ENCODE measurements around the gene STK32B. TPM values are rescaled to one million over a fixed set of nuclear protein-coding genes. Genes with fewer than 3 reads are reported as not detected.

Gene STK32B
- total and polyA plus RNA-seq, 2 donors (not counting 3 experiments of a cell fraction or from before 2014, with no cell fraction given) = 5.6 to 7.8 TPM

DNA sequence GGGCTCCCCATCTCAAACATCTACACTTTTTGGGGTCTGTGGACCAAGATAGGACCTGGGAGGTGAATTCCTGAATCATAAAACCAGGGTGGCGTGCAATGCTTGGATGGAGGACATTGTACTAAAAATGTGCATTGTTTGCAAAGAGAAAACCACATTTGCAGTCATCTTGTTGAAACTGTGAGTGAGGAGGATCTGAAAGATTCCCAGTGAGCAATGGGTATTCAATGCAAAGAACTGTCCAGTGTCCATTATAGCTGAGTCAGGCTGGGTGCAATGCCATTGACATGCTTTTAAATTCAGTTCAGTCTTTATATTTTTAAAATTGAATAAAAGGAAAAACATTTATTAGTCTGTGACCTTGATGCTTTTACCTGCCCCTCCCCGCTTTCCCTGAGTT lies 215.7 kb downstream of the STK32B start:
- CTCF ChIA-PET = no interaction called here
- H3K4me1 ChIP-seq (ENCODE audit: control insufficient read depth, extremely low read depth, insufficient read depth, low read length) = no peaks in the 10 kb centered on the region
- intact Hi-C loops (cut with micrococcal nuclease) (no loop called here), dilution Hi-C loops (cut with MboI; ENCODE audit: extremely low pct_ligation_motif_present, low sequenced_read_pairs) (no loop called here)
- H3K9me1 ChIP-seq (replicated peaks; ENCODE audit: control insufficient read depth, extremely low read depth, insufficient read depth, low read length) = no peaks in the 10 kb centered on the region
- FAIRE-seq = no peak
- H3K9me3 ChIP-seq (replicated peaks; ENCODE audit: control insufficient read depth, insufficient read depth, low read length) = no peaks in the 10 kb centered on the region
- no peak overlapping the region for H3K27ac ChIP-seq (ENCODE audit: insufficient read depth, low read depth, low read length)
- H3K27me3 ChIP-seq (ENCODE audit: control insufficient read depth in 2 of 2, insufficient read depth in 2 of 2, low read length in 2 of 2) = no peaks in the 10 kb centered on the region
- POLR2A ChIA-PET = no interaction called here
- no peaks in the 10 kb centered on the region for H3K36me3 ChIP-seq (ENCODE audit: control insufficient read depth in 2 of 2, extremely low read depth in 1 of 2, insufficient read depth in 2 of 2, low read length in 2 of 2)
- no peak overlapping the region for H3K4me3 ChIP-seq (replicated peaks in 1 of 3; ENCODE audit: insufficient read depth in 1 of 3, low read depth in 1 of 3, low read length in 3 of 3)
- H3K9ac ChIP-seq (replicated peaks; ENCODE audit: extremely low read depth, insufficient read depth, low read length) = no peak overlapping the region
- H2AFZ ChIP-seq (ENCODE audit: low read depth, low read length) = no peak overlapping the region
- no peaks in the 10 kb centered on the region for H3K79me2 ChIP-seq (ENCODE audit: control insufficient read depth, insufficient read depth, low read length)
- H4K20me1 ChIP-seq (replicated peaks; ENCODE audit: control insufficient read depth, extremely low read depth, insufficient read depth, low read length) = no peaks in the 10 kb centered on the region
- TF ChIP-seq, protein P1, sequence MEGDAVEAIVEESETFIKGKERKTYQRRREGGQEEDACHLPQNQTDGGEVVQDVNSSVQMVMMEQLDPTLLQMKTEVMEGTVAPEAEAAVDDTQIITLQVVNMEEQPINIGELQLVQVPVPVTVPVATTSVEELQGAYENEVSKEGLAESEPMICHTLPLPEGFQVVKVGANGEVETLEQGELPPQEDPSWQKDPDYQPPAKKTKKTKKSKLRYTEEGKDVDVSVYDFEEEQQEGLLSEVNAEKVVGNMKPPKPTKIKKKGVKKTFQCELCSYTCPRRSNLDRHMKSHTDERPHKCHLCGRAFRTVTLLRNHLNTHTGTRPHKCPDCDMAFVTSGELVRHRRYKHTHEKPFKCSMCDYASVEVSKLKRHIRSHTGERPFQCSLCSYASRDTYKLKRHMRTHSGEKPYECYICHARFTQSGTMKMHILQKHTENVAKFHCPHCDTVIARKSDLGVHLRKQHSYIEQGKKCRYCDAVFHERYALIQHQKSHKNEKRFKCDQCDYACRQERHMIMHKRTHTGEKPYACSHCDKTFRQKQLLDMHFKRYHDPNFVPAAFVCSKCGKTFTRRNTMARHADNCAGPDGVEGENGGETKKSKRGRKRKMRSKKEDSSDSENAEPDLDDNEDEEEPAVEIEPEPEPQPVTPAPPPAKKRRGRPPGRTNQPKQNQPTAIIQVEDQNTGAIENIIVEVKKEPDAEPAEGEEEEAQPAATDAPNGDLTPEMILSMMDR (IDR thresholded peaks at IDR 0.05; ENCODE audit: extremely low read depth in 1 of 2, insufficient read depth in 1 of 2, low read depth in 1 of 2, low read length in 2 of 2) = no peak
- TF ChIP-seq POLR2A (IDR thresholded peaks at IDR 0.05; ENCODE audit: low read depth, low read length) (no peak), POLR2AphosphoS5 (IDR thresholded peaks at IDR 0.05; ENCODE audit: insufficient read depth, low read depth, low read length) (no peak), JUN (IDR thresholded peaks at IDR 0.05; ENCODE audit: borderline replicate concordance, insufficient read depth, insufficient read length, low read depth) (no peak), GATA2 (IDR thresholded peaks at IDR 0.05; ENCODE audit: insufficient read depth, insufficient read length, low read depth, low read length) (no peak)
- TF ChIP-seq, protein P2, sequence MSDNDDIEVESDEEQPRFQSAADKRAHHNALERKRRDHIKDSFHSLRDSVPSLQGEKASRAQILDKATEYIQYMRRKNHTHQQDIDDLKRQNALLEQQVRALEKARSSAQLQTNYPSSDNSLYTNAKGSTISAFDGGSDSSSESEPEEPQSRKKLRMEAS (IDR thresholded peaks at IDR 0.05; ENCODE audit: insufficient read depth, insufficient read length) = no peak
- BruUV-seq (replicated peaks) = no TSS peak
- no peak for DNase-seq (ENCODE audit: low read depth, low spot score)
- H3K4me2 ChIP-seq (ENCODE audit: insufficient read depth, low read length) = no peak overlapping the region

DNA sequence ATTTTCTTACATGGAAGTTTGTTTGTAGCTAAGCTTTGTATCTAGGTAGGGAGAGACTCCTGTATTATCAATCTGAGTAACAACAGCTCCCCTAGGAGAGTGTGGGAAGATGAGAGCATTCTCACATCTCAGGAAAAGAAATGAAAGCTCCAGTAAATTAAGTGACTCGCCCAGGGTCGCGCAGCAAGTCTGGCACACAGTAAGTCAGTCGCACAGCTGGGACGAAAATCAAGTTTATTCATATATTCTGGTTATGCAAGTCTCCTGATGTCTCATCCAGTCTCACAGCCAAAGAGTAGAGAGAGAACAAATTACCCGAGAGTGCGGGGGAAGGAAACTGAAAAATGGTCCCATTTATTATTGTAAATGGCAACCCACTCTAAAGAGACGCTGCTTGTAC lies 216.1 kb downstream of the STK32B start:
- H3K4me3 ChIP-seq (replicated peaks in 1 of 3; ENCODE audit: insufficient read depth in 1 of 3, low read depth in 1 of 3, low read length in 3 of 3) = no peak overlapping the region

More for the DNA sequence above, 216.1 kb downstream of the STK32B start:
- Histone ChIP-seq H3K79me2 (ENCODE audit: control insufficient read depth, insufficient read depth, low read length) (no peaks in the 10 kb centered on the region), H3K27ac (ENCODE audit: insufficient read depth, low read depth, low read length) (no peak overlapping the region), H3K27me3 (ENCODE audit: control insufficient read depth in 2 of 2, insufficient read depth in 2 of 2, low read length in 2 of 2) (no peaks in the 10 kb centered on the region), H4K20me1 (replicated peaks; ENCODE audit: control insufficient read depth, extremely low read depth, insufficient read depth, low read length) (no peaks in the 10 kb centered on the region), H2AFZ (ENCODE audit: low read depth, low read length) (no peak overlapping the region), H3K9me3 (replicated peaks; ENCODE audit: control insufficient read depth, insufficient read depth, low read length) (no peaks in the 10 kb centered on the region), H3K9ac (replicated peaks; ENCODE audit: extremely low read depth, insufficient read depth, low read length) (no peak overlapping the region), H3K4me2 (ENCODE audit: insufficient read depth, low read length) (no peak overlapping the region), H3K9me1 (replicated peaks; ENCODE audit: control insufficient read depth, extremely low read depth, insufficient read depth, low read length) (no peaks in the 10 kb centered on the region), H3K4me1 (ENCODE audit: control insufficient read depth, extremely low read depth, insufficient read depth, low read length) (no peaks in the 10 kb centered on the region), H3K36me3 (ENCODE audit: control insufficient read depth in 2 of 2, extremely low read depth in 1 of 2, insufficient read depth in 2 of 2, low read length in 2 of 2) (no peaks in the 10 kb centered on the region)
- POLR2A ChIA-PET = no interaction called here
- intact Hi-C loops (cut with micrococcal nuclease) = no loop called here
- CTCF ChIA-PET = no interaction called here
- no peak for DNase-seq (ENCODE audit: low read depth, low spot score)
- TF ChIP-seq JUN (IDR thresholded peaks at IDR 0.05; ENCODE audit: borderline replicate concordance, insufficient read depth, insufficient read length, low read depth) = no peak
- TF ChIP-seq POLR2AphosphoS5 (IDR thresholded peaks at IDR 0.05; ENCODE audit: insufficient read depth, low read depth, low read length) = no peak
- TF ChIP-seq, protein P1 (IDR thresholded peaks at IDR 0.05; ENCODE audit: extremely low read depth in 1 of 2, insufficient read depth in 1 of 2, low read depth in 1 of 2, low read length in 2 of 2) = no peak
- TF ChIP-seq, protein P2 (IDR thresholded peaks at IDR 0.05; ENCODE audit: insufficient read depth, insufficient read length) = no peak
- no peak for FAIRE-seq
- dilution Hi-C loops (cut with MboI; ENCODE audit: extremely low pct_ligation_motif_present, low sequenced_read_pairs) = no loop called here
- no TSS peak for BruUV-seq (replicated peaks)

Data from endothelial cell of umbilical vein (primary cell).